ENCODE measurements around the gene HSPBAP1. TPM values are rescaled to one million over a fixed set of nuclear protein-coding genes. Genes with fewer than 3 reads are reported as not detected.

Gene HSPBAP1
- total RNA-seq, 1 experiment from 2014 or later, result 6.4 TPM

DNA sequence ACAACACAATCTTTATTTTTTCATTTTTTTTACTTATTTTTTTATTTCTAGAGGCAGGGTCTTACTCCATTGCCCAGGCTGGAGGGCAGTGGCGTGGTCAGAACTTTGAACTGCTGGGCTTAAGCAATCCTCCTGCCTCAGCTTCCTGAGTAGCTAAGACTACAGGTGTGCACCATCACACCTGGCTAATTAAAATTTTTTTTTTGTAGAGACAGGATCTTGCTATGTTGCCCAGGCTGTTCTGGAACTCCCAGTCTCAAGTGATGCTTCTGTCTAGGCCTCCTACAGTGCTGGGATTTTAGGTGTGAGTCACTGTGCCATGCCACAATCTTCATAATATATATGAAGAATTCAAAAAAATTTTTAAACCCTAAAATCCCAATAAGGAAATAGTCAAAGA, 20.8 kb downstream of the HSPBAP1 start:
- H4K20me1 ChIP-seq (ENCODE audit: low read length), result no peaks in the 10 kb centered on the region
- no peaks in the 10 kb centered on the region for H3K27me3 ChIP-seq (ENCODE audit: low read length)
- TF ChIP-seq EZH2phosphoT487 (IDR thresholded peaks at IDR 0.05; ENCODE audit: borderline replicate concordance, low read length), result no peak
- TF ChIP-seq, protein P1, sequence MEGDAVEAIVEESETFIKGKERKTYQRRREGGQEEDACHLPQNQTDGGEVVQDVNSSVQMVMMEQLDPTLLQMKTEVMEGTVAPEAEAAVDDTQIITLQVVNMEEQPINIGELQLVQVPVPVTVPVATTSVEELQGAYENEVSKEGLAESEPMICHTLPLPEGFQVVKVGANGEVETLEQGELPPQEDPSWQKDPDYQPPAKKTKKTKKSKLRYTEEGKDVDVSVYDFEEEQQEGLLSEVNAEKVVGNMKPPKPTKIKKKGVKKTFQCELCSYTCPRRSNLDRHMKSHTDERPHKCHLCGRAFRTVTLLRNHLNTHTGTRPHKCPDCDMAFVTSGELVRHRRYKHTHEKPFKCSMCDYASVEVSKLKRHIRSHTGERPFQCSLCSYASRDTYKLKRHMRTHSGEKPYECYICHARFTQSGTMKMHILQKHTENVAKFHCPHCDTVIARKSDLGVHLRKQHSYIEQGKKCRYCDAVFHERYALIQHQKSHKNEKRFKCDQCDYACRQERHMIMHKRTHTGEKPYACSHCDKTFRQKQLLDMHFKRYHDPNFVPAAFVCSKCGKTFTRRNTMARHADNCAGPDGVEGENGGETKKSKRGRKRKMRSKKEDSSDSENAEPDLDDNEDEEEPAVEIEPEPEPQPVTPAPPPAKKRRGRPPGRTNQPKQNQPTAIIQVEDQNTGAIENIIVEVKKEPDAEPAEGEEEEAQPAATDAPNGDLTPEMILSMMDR (conservative IDR thresholded peaks at IDR 0.05; ENCODE audit: low read depth, low read length), result no peak
- no peak for TF ChIP-seq EZH2 (IDR thresholded peaks at IDR 0.05; ENCODE audit: low read length, unreplicated experiment)
- H3K4me3 ChIP-seq (ENCODE audit: low read length), result no peak overlapping the region
- H3K27ac ChIP-seq (ENCODE audit: low read length), result no peak overlapping the region
- BruUV-seq (replicated peaks), result no TSS peak
- no peak overlapping the region for H3K4me2 ChIP-seq (ENCODE audit: low read length)
- H3K9ac ChIP-seq (ENCODE audit: low read length), result no peak overlapping the region
- H3K9me3 ChIP-seq (ENCODE audit: low read length), result no peaks in the 10 kb centered on the region
- DNase-seq, result no peak
- ATAC-seq, result no peak
- H3F3A ChIP-seq (ENCODE audit: low read length, unreplicated experiment), result peaks cover 4% of the 10 kb centered on the region
- H3K36me3 ChIP-seq (ENCODE audit: low read depth, low read length), result no peaks in the 10 kb centered on the region
- peaks cover 14% of the 10 kb centered on the region for H3K4me1 ChIP-seq (ENCODE audit: insufficient read depth, low read length)
- intact Hi-C loops (cut with micrococcal nuclease), result no loop called here
- POLR2A ChIA-PET (ENCODE audit: unreplicated experiment), result no interaction called here
- no peaks in the 10 kb centered on the region for H3K79me2 ChIP-seq (ENCODE audit: low read length)
- H3K9me2 ChIP-seq (replicated peaks; ENCODE audit: low read length), result no peaks in the 10 kb centered on the region
- H2AFZ ChIP-seq (ENCODE audit: low read length), result no peak overlapping the region
- CTCF ChIA-PET, result no interaction called here

DNA sequence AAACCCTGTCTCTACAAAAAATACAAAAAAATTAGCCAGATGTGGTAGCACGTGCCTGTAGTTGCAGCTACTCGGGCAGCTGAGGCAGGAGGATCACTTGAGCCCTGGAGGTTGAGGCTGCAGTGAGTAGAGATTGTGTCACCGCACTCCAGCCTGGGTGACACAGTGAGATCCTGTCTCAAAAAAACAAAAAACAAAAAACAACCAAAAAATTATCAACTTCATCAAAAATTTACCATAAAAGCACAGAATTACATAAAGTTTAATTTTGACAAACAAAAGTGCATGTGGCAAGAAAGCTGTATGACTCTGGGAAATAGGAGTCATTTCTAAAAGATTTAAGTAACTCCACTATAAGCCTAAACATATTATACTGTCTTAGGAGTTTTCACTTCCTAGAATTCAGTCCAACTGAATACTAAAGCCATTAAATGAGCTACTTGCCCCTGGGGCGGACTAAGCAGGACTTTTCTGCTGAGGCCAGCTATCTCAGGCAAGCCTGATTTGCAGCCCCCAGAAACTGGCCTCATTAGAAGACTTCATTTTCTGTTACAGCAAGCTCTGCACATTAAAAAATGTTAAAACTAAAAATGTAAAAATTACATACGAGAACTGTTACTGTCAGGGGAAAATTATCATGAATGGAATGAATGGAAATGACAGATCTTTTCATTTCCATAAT, 23.0 kb downstream of the HSPBAP1 start:
- DNase-seq (no peak), ATAC-seq (no peak)
- H3K79me2 ChIP-seq (ENCODE audit: low read length), result no peaks in the 10 kb centered on the region
- no peak overlapping the region for H3K4me3 ChIP-seq (ENCODE audit: low read length)
- no peaks in the 10 kb centered on the region for H3K4me1 ChIP-seq (ENCODE audit: insufficient read depth, low read length)
- POLR2A ChIA-PET (ENCODE audit: unreplicated experiment), result no interaction called here
- TF ChIP-seq, protein P1 (conservative IDR thresholded peaks at IDR 0.05; ENCODE audit: low read depth, low read length), result no peak
- no peak for TF ChIP-seq EZH2phosphoT487 (IDR thresholded peaks at IDR 0.05; ENCODE audit: borderline replicate concordance, low read length)
- no peak for TF ChIP-seq EZH2 (IDR thresholded peaks at IDR 0.05; ENCODE audit: low read length, unreplicated experiment)
- H3K4me2 ChIP-seq (ENCODE audit: low read length), result no peak overlapping the region
- H4K20me1 ChIP-seq (ENCODE audit: low read length), result no peaks in the 10 kb centered on the region
- H2AFZ ChIP-seq (ENCODE audit: low read length), result no peak overlapping the region
- no peaks in the 10 kb centered on the region for H3K9me3 ChIP-seq (ENCODE audit: low read length)
- BruUV-seq (replicated peaks), result no TSS peak
- CTCF ChIA-PET, result interaction anchor here (0.7 kb wide), 1 partner anchor 75 kb away, joined by 5 read pairs; no protein-coding TSS in a partner anchor
- no peaks in the 10 kb centered on the region for H3K27me3 ChIP-seq (ENCODE audit: low read length)
- H3K36me3 ChIP-seq (ENCODE audit: low read depth, low read length), result no peaks in the 10 kb centered on the region
- H3K27ac ChIP-seq (ENCODE audit: low read length), result no peak overlapping the region
- intact Hi-C loops (cut with micrococcal nuclease), result no loop called here
- H3K9ac ChIP-seq (ENCODE audit: low read length), result no peak overlapping the region
- no peaks in the 10 kb centered on the region for H3K9me2 ChIP-seq (replicated peaks; ENCODE audit: low read length)
- no peaks in the 10 kb centered on the region for H3F3A ChIP-seq (ENCODE audit: low read length, unreplicated experiment)

DNA sequence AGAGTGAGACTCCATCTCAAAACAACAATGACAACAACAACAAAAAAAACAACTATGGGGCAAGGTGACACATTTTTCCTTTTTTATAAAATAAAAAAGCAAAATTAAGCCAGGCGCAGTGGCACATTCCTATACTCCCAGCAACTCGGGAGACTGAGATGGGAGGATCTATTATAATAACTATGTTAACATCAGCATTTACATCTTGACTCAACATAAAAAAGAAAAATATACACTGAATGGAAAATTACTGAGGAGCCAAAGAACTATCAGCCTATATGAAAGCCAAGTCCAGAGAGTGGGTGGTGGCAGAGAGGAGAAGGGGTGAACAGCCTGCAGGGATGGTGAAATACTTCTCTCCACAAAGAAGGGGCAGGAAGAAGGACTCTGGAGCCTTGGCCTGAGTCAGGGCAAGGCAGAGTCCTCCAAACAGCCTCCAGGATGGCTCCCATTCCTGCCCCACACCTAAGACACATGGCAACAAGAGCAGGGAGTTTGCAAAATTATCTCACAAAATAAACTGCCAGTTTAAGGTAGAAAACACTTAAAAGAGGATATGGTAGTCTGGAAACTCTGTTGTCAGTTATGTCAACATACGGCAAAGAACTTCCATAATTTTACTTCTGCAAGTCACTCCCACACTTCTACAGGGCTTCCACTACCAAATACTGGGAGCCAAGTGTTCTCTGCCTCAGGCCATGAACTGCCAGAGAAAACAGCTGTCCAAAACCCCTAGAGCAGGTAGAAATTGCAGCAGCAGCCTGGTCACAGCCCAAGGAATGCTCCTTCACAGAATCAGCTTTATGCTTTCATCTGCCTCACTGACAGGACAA, 25.9 kb downstream of the HSPBAP1 start:
- Histone ChIP-seq H3F3A (ENCODE audit: low read length, unreplicated experiment) (no peaks in the 10 kb centered on the region), H3K9ac (ENCODE audit: low read length) (no peak overlapping the region), H3K27me3 (ENCODE audit: low read length) (no peaks in the 10 kb centered on the region), H3K79me2 (ENCODE audit: low read length) (no peaks in the 10 kb centered on the region), H3K4me3 (ENCODE audit: low read length) (no peak overlapping the region), H3K4me1 (ENCODE audit: insufficient read depth, low read length) (no peaks in the 10 kb centered on the region), H3K4me2 (ENCODE audit: low read length) (no peak overlapping the region), H4K20me1 (ENCODE audit: low read length) (no peaks in the 10 kb centered on the region), H3K36me3 (ENCODE audit: low read depth, low read length) (no peaks in the 10 kb centered on the region), H3K27ac (ENCODE audit: low read length) (no peak overlapping the region), H3K9me3 (ENCODE audit: low read length) (no peaks in the 10 kb centered on the region), H3K9me2 (replicated peaks; ENCODE audit: low read length) (no peaks in the 10 kb centered on the region), H2AFZ (ENCODE audit: low read length) (no peak overlapping the region)
- ChIA-PET CTCF (no interaction called here), POLR2A (ENCODE audit: unreplicated experiment) (no interaction called here)
- intact Hi-C loops (cut with micrococcal nuclease), result no loop called here
- BruUV-seq (replicated peaks), result no TSS peak
- DNase-seq, result no peak
- ATAC-seq, result no peak
- TF ChIP-seq EZH2phosphoT487 (IDR thresholded peaks at IDR 0.05; ENCODE audit: borderline replicate concordance, low read length) (no peak), EZH2 (IDR thresholded peaks at IDR 0.05; ENCODE audit: low read length, unreplicated experiment) (no peak)
- TF ChIP-seq, protein P1 (conservative IDR thresholded peaks at IDR 0.05; ENCODE audit: low read depth, low read length), result no peak

Data from PC-3 (cell line).